Activated T-cell treated with anti-CD3 and anti-CD28 coated beads, Interleukin-2, amount 50 U/mL, for 4 hours (primary cell): ENCODE data around the gene MYH4. TPM values are rescaled to one million over a fixed set of nuclear protein-coding genes. Genes with fewer than 3 reads are reported as not detected.

Experiments
- ATAC-seq, 2 donors: fragments of 200-7000 bp; cut with Tn5 transposase; one replicate each; pipeline ENCODE4 v1.10.0; 2021
- DNase-seq: peaks from one replicate; pipeline ENCODE4 v3.0.0-alpha.2; 2020
- H3K27me3 Mint-ChIP-seq: one replicate; pipeline ENCODE4 v1.8.0; 2021; ENCODE audit warnings: low read depth, mixed read lengths
- H3K36me3 Mint-ChIP-seq: one replicate; pipeline ENCODE4 v1.8.0; 2022; ENCODE audit warnings: mixed read lengths; ENCODE audit not compliant: insufficient read depth
- H3K4me1 Mint-ChIP-seq: one replicate; pipeline ENCODE4 v1.8.0; 2021; ENCODE audit warnings: low read depth, mixed read lengths
- H3K4me3 Mint-ChIP-seq: one replicate; pipeline ENCODE4 v1.8.0; 2021; ENCODE audit warnings: mild to moderate bottlenecking, moderate library complexity, mixed read lengths
- H3K9me3 Mint-ChIP-seq: one replicate; pipeline ENCODE4 v1.8.0; 2021; ENCODE audit warnings: mixed read lengths
- total RNA-seq, 3 donors: library from RNA; stranded (reverse); gene quantifications; one replicate each; pipeline ENCODE4 v1.2.1, GENCODE V29; 2021

The MYH4 gene
- total RNA-seq, 3 donors from 2014 or later = not detected

DNA sequence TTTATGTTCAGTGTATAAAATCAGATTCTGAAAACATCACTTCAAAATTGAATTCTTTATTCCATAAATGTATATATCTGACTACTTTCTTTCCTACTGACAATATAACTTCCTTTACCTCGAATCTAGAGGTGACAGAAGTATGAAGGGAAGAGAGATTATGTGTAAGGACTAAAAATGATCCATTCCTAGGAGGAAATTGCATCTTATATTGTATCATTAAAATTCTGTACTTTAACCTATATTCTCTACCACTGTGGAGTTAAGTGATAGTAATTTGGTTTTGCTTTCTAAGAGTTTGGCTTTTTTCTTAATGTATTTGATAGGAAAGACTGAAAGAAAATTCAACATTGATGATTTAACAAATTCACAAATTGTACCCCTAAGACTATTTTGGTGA, 11.4 kb downstream of the MYH4 start:
- no peaks in the 10 kb centered on the region for H3K36me3 Mint-ChIP-seq
- H3K27me3 Mint-ChIP-seq = peaks cover 6% of the 10 kb centered on the region
- H3K4me1 Mint-ChIP-seq = no peaks in the 10 kb centered on the region
- DNase-seq = no peak
- no peak overlapping the region for H3K4me3 Mint-ChIP-seq
- H3K9me3 Mint-ChIP-seq = no peaks in the 10 kb centered on the region
- ATAC-seq = no peak

GRCh38 chr17:10447026-10447931, 22.1 kb downstream of the MYH4 start:
- DNase-seq (no peak), ATAC-seq (no peak)
- Mint-ChIP-seq H3K4me1 (no peaks in the 10 kb centered on the region), H3K36me3 (no peaks in the 10 kb centered on the region), H3K4me3 (no peak overlapping the region), H3K27me3 (peaks cover 6% of the 10 kb centered on the region), H3K9me3 (no peaks in the 10 kb centered on the region)

GRCh38 chr17:10439816-10440215, 29.5 kb downstream of the MYH4 start:
- Mint-ChIP-seq H3K4me3 (no peak overlapping the region), H3K9me3 (no peaks in the 10 kb centered on the region), H3K4me1 (no peaks in the 10 kb centered on the region), H3K27me3 (peaks cover 19% of the 10 kb centered on the region), H3K36me3 (no peaks in the 10 kb centered on the region)
- DNase-seq = no peak
- ATAC-seq = no peak

- ATAC-seq (no peak), DNase-seq (no peak)
- Mint-ChIP-seq H3K4me1 (no peaks in the 10 kb centered on the region), H3K36me3 (no peaks in the 10 kb centered on the region), H3K4me3 (no peak overlapping the region), H3K9me3 (peaks cover 8% of the 10 kb centered on the region), H3K27me3 (peaks cover 14% of the 10 kb centered on the region)
Measured at GRCh38 chr17:10435096-10435495, 34.3 kb downstream of the MYH4 start.

DNA sequence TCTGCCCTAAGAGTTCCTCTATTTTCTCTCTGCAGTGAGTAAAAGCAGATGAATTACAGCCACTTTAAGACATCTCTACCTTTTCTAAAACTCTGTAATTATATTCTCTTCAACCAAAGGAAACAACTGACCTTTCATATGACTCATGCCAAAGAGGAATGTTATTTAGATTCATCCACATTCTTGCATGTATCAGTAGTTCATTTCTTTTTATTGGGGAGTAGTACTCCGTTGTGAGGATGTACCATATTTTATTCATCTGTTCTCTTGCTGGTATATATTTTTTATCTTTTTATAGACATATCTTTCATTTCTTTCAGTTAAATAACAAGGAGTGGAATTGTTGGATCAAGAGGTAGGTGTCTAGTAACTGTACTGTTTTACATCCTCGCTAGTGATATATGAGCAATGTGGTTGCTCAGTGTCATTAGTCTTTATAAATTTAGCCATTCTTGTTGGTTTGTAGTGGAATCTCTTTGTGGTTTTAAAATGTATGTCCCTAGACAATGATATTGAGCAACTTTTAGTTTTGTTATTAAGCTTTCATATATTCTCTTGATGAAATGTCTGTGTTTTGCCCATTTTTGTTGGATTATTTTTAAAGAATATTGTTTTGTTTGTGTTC, 39.8 kb downstream of the MYH4 start:
- no peak for DNase-seq
- H3K4me3 Mint-ChIP-seq = no peak overlapping the region
- H3K4me1 Mint-ChIP-seq = no peaks in the 10 kb centered on the region
- ATAC-seq = no peak
- H3K36me3 Mint-ChIP-seq = no peaks in the 10 kb centered on the region
- peaks cover 11% of the 10 kb centered on the region for H3K9me3 Mint-ChIP-seq
- H3K27me3 Mint-ChIP-seq = peaks cover 3% of the 10 kb centered on the region

GRCh38 chr17:10428781-10429180, 40.6 kb downstream of the MYH4 start:
- H3K9me3 Mint-ChIP-seq = peaks cover 11% of the 10 kb centered on the region
- no peak overlapping the region for H3K4me3 Mint-ChIP-seq
- ATAC-seq (no peak), DNase-seq (no peak)
- no peaks in the 10 kb centered on the region for H3K4me1 Mint-ChIP-seq
- no peaks in the 10 kb centered on the region for H3K36me3 Mint-ChIP-seq
- H3K27me3 Mint-ChIP-seq = peaks cover 3% of the 10 kb centered on the region

GRCh38 chr17:10421900-10422542, 47.3 kb downstream of the MYH4 start, which contains the start of gene MYH8:
Gene MYH8 (minus strand): TSS chr17:10421950. CDS start chr17:10420227, 1,723 bp downstream.
- H3K27me3 Mint-ChIP-seq = peaks cover 4% of the 10 kb centered on the region
- H3K36me3 Mint-ChIP-seq = no peaks in the 10 kb centered on the region
- H3K4me1 Mint-ChIP-seq = no peaks in the 10 kb centered on the region
- ATAC-seq (no peak), DNase-seq (no peak)
- H3K4me3 Mint-ChIP-seq = no peak within 1 kb of the TSS
- H3K9me3 Mint-ChIP-seq = peaks cover 3% of the 10 kb centered on the region

DNA sequence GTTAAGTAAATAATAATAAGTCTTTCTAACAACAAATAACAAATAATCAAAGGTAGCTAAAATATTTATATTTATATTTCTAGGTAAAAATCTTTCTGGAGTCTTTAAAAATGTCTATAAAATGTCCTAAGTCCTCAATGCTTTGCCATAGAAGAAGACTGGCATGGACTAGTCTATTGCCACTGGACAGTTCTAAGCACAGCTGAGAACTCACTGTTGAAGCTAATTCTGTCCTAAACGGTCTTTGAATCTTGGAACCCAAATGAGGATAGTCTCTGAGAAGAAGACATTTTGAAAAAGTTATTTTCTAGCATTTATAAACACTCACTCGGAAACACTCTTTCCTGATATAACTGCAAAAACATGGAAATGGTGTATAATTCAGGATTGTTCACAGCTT, 48.1 kb downstream of the MYH4 start:
- ATAC-seq (no peak), DNase-seq (no peak)
- Mint-ChIP-seq H3K4me3 (no peak overlapping the region), H3K4me1 (no peaks in the 10 kb centered on the region), H3K36me3 (no peaks in the 10 kb centered on the region), H3K9me3 (peaks cover 3% of the 10 kb centered on the region), H3K27me3 (peaks cover 4% of the 10 kb centered on the region)

- peaks cover 3% of the 10 kb centered on the region for H3K9me3 Mint-ChIP-seq
- ATAC-seq (no peak), DNase-seq (no peak)
- H3K36me3 Mint-ChIP-seq = no peaks in the 10 kb centered on the region
- no peak overlapping the region for H3K4me3 Mint-ChIP-seq
- H3K4me1 Mint-ChIP-seq = no peaks in the 10 kb centered on the region
- peaks cover 4% of the 10 kb centered on the region for H3K27me3 Mint-ChIP-seq
Measured at GRCh38 chr17:10420811-10421210, 48.5 kb downstream of the MYH4 start.

DNA sequence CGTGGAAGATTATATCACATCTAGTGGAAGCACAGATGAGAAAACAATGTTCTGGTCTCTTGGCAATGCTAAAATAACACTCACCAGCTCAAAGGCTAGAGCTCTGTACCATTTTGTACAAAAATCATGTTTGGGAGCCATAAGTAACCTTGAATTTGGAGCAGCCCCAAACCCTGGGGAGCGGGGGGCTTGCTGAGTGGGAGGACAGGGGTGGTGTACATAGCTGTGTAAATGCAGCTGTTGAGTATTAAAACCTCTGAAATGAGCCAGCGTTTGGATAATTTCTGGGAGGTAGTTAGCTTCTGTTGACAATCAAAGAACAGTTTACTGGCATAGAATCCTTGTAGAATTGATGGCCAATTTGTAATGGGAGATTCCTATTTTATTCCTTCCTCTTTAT, 51.9 kb downstream of the MYH4 start:
- DNase-seq (no peak), ATAC-seq (no peak)
- H3K4me3 Mint-ChIP-seq = no peak overlapping the region
- H3K36me3 Mint-ChIP-seq = no peaks in the 10 kb centered on the region
- no peaks in the 10 kb centered on the region for H3K4me1 Mint-ChIP-seq
- H3K27me3 Mint-ChIP-seq = peaks cover 1% of the 10 kb centered on the region
- H3K9me3 Mint-ChIP-seq = no peaks in the 10 kb centered on the region

- DNase-seq = no peak
- no peak for ATAC-seq
- no peaks in the 10 kb centered on the region for H3K27me3 Mint-ChIP-seq
- no peak overlapping the region for H3K4me3 Mint-ChIP-seq
- no peaks in the 10 kb centered on the region for H3K36me3 Mint-ChIP-seq
- no peaks in the 10 kb centered on the region for H3K4me1 Mint-ChIP-seq
- H3K9me3 Mint-ChIP-seq = no peaks in the 10 kb centered on the region
Measured at GRCh38 chr17:10415161-10415560, 54.2 kb downstream of the MYH4 start.

- Mint-ChIP-seq H3K9me3 (no peaks in the 10 kb centered on the region), H3K4me3 (no peak overlapping the region), H3K36me3 (no peaks in the 10 kb centered on the region), H3K4me1 (no peaks in the 10 kb centered on the region), H3K27me3 (no peaks in the 10 kb centered on the region)
- ATAC-seq (no peak), DNase-seq (no peak)
Measured at GRCh38 chr17:10403589-10403988, 65.8 kb downstream of the MYH4 start.

DNA sequence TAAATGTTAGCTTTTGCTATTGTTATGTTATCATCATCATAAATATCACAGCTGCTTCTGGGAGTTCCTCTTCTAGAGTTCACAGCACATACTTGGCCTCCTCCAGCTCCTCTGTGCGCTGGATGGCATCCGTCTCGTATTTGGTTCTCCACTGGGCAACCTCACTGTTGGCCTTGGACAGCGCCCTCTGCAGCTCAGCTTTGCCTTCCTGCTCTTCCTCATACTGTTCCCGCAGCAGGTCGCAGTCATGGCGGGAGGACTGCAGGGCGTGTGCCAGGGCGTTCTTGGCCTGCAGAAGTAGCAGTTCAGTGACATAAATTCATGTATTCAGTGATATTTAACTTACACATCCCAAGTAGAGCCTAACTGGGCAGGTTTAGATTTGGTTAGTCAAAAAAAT, 71.0 kb downstream of the MYH4 start:
- ATAC-seq (no peak), DNase-seq (no peak)
- no peak overlapping the region for H3K4me3 Mint-ChIP-seq
- no peaks in the 10 kb centered on the region for H3K9me3 Mint-ChIP-seq
- no peaks in the 10 kb centered on the region for H3K4me1 Mint-ChIP-seq
- H3K27me3 Mint-ChIP-seq = peaks cover 7% of the 10 kb centered on the region
- H3K36me3 Mint-ChIP-seq = no peaks in the 10 kb centered on the region

DNA sequence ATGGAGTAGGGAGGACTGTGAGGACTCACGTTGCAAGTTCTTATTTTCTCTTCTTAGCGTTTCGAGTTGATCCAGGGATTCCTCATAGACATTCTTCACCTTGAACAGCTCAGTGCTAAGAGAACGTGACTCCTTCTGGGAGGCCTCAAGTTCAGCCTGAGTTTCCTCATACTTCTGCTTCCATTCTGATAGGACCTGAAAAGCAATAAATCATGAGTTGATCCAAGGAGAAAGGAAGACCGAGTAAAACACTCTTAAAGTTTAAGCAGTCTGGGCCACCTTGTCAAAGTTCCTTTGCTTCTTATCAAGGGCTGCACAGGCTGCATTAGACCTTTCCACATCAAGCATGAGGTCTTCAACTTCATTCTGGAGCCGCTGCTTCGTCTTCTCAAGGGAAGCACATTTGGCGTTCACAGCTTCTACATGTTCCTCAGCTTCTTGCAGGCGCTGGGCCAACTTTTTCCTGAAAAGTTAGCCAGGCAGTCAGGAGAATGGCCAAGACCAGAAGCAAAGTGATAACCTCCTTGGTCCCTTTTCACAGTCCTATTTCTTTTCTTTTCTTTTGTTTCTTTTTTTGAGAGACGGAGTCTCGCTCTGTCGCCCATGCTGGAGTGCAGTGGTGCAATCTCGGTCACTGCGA, 72.7 kb downstream of the MYH4 start:
- DNase-seq = no peak
- Mint-ChIP-seq H3K4me1 (no peaks in the 10 kb centered on the region), H3K27me3 (peaks cover 7% of the 10 kb centered on the region), H3K36me3 (no peaks in the 10 kb centered on the region), H3K4me3 (no peak overlapping the region), H3K9me3 (no peaks in the 10 kb centered on the region)
- no peak for ATAC-seq
